Endothelial cell of umbilical vein (primary cell): ENCODE measurements around the gene IL6ST. TPM values are rescaled to one million over a fixed set of nuclear protein-coding genes. Genes with fewer than 3 reads are reported as not detected.

ENCODE experiments used
- BruUV-seq: library from RNA; stranded (reverse); fragments of 400-500 nt; replicated peaks from 2 replicates; lab custom pipeline; 2021; lab: Mats Ljungman, UMichigan
- CTCF ChIA-PET: fragments of 300-600, 350-600 bp; sonication (Branson Sonifier 250); formaldehyde crosslinking; loops from one replicate; lab custom pipeline; 2021; ENCODE audit warnings: antibody characterized with exemption, inconsistent platforms; lab: Charles Lee
- POLR2A ChIA-PET: fragments of 300-600, 350-600 bp; sonication (Branson Sonifier 250); formaldehyde crosslinking; loops from one replicate; lab custom pipeline; 2021; ENCODE audit warnings: antibody characterized with exemption, inconsistent platforms; lab: Charles Lee
- DNase-seq: peaks from one replicate; pipeline ENCODE4 v3.0.0-alpha.2; 2011; ENCODE audit warnings: low read depth, low spot score
- FAIRE-seq: peaks from 2 replicates; lab custom pipeline; 2011; peaks lifted over from hg19 to GRCh38; lab: Jason Lieb, UNC
- H2AFZ ChIP-seq: 2 replicates; pipeline ENCODE4 v1.6.0; 2012; ENCODE audit warnings: low read depth, low read length, control low read depth, inconsistent platforms
- H3K27ac ChIP-seq: 2 replicates; pipeline ENCODE4 v1.5.1; 2011; ENCODE audit warnings: low read depth, mild to moderate bottlenecking, control low read depth, low read length, moderate library complexity; ENCODE audit not compliant: insufficient read depth
- H3K27me3 ChIP-seq, 2 experiments: 2 replicates each; pipeline versions ENCODE4 v1.6.0 to v1.6.1; 2011; ENCODE audit warnings: low read length in 2 of 2, mixed read lengths in 1 of 2; ENCODE audit not compliant: control insufficient read depth in 2 of 2, insufficient read depth in 2 of 2
- H3K36me3 ChIP-seq, 2 experiments: 2 replicates in 1 of 2; 3 replicates in 1 of 2; pipeline ENCODE4 v1.5.1; 2011; ENCODE audit warnings: low read length in 2 of 2, mild to moderate bottlenecking in 1 of 2, moderate library complexity in 1 of 2; ENCODE audit not compliant: control insufficient read depth in 2 of 2, insufficient read depth in 2 of 2; ENCODE audit errors: extremely low read depth in 1 of 2
- H3K4me1 ChIP-seq: 3 replicates; pipeline ENCODE4 v1.5.1; 2011; ENCODE audit warnings: mild to moderate bottlenecking, low read length; ENCODE audit not compliant: control insufficient read depth, insufficient read depth; ENCODE audit errors: extremely low read depth
- H3K4me2 ChIP-seq: 2 replicates; pipeline ENCODE4 v1.6.1; 2011; ENCODE audit warnings: low read length, control low read depth, mixed read lengths; ENCODE audit not compliant: insufficient read depth
- H3K4me3 ChIP-seq, 3 experiments: fragments of 200-600 bp in 1 of 3; sonication (generic), shearing (Covaris generic) in 1 of 3; replicated peaks in 1 of 3; 2 replicates each; pipeline ENCODE4 v1.5.1; 2011 to 2016; ENCODE audit warnings: control low read depth in 3 of 3, low read length in 3 of 3, mild to moderate bottlenecking in 2 of 3, inconsistent platforms in 1 of 3, low read depth in 1 of 3, moderate library complexity in 1 of 3; ENCODE audit not compliant: insufficient read depth in 1 of 3
- H3K79me2 ChIP-seq: 2 replicates; pipeline ENCODE4 v1.6.0; 2012; ENCODE audit warnings: low read length, inconsistent platforms; ENCODE audit not compliant: control insufficient read depth, insufficient read depth
- H3K9ac ChIP-seq: replicated peaks from 2 replicates; pipeline ENCODE3; 2011; ENCODE audit warnings: low read length, control low read depth; ENCODE audit not compliant: insufficient read depth; ENCODE audit errors: extremely low read depth
- H3K9me1 ChIP-seq: replicated peaks from 3 replicates; pipeline ENCODE4 v1.6.0; 2011; ENCODE audit warnings: mild to moderate bottlenecking, low read length; ENCODE audit not compliant: control insufficient read depth, insufficient read depth; ENCODE audit errors: extremely low read depth
- H3K9me3 ChIP-seq: replicated peaks from 2 replicates; pipeline ENCODE4 v1.5.1; 2012; ENCODE audit warnings: low read length, inconsistent platforms; ENCODE audit not compliant: control insufficient read depth, insufficient read depth
- H4K20me1 ChIP-seq: replicated peaks from 2 replicates; pipeline ENCODE3; 2011; ENCODE audit warnings: mild to moderate bottlenecking, low read length; ENCODE audit not compliant: control insufficient read depth, insufficient read depth; ENCODE audit errors: extremely low read depth
- EZH2 ChIP-seq: IDR thresholded peaks from 2 replicates; pipeline ENCODE4 v1.6.1; 2012; ENCODE audit warnings: borderline replicate concordance, low read depth, mild to moderate bottlenecking, moderate library complexity, low read length, inconsistent platforms; ENCODE audit not compliant: severe bottlenecking
- FOS ChIP-seq: IDR thresholded peaks from 2 replicates; pipeline ENCODE4 v1.6.1; 2011; ENCODE audit warnings: mild to moderate bottlenecking, low read length, moderate library complexity, borderline replicate concordance; ENCODE audit not compliant: insufficient read depth
- GATA2 ChIP-seq: IDR thresholded peaks from 2 replicates; pipeline ENCODE4 v1.7.0; 2011; ENCODE audit warnings: low read depth, mild to moderate bottlenecking, moderate library complexity, mixed read lengths, low read length; ENCODE audit not compliant: insufficient read length, insufficient read depth
- JUN ChIP-seq: IDR thresholded peaks from 2 replicates; pipeline ENCODE4 v1.6.1; 2011; ENCODE audit warnings: borderline replicate concordance, low read depth; ENCODE audit not compliant: insufficient read length, insufficient read depth
- MYC ChIP-seq: IDR thresholded peaks from one replicate; pipeline ENCODE4 v1.6.1; 2011; ENCODE audit warnings: mild to moderate bottlenecking, low read depth, low read length
- POLR2A ChIP-seq: IDR thresholded peaks from 2 replicates; pipeline ENCODE4 v1.6.1; 2012; ENCODE audit warnings: low read depth, mild to moderate bottlenecking, control low read depth, low read length
- POLR2AphosphoS5 ChIP-seq: IDR thresholded peaks from 2 replicates; pipeline ENCODE4 v1.6.1; 2012; ENCODE audit warnings: low read depth, mild to moderate bottlenecking, control low read depth, low read length, moderate library complexity; ENCODE audit not compliant: insufficient read depth
- dilution Hi-C: fragments of 300-500 bp; cut with MboI; formaldehyde crosslinking; loops from one replicate; pipeline ENCODE4 v1.15.0; 2019; ENCODE audit warnings: low sequenced_read_pairs; ENCODE audit not compliant: extremely low pct_ligation_motif_present
- intact Hi-C: fragments of 100-400 bp; cut with micrococcal nuclease; formaldehyde crosslinking; loops from one replicate; pipeline ENCODE4 v1.10.0; 2022
- polyA plus RNA-seq, 4 experiments: library from polyadenylated mRNA; depleted of rRNA in 3 of 4; stranded (reverse) in 3 of 4; unstranded in 1 of 4; fragments of >200 nt; gene quantifications; 2 replicates each; pipeline versions ENCODE4 v1.2.1 to v1.2.3, GENCODE V29; 2011 to 2012; ENCODE audit warnings: missing spikeins in 1 of 4
- total RNA-seq: library from RNA; stranded (reverse); gene quantifications from 2 replicates; pipeline ENCODE4 v1.2.3, GENCODE V29; 2021
- TF ChIP-seq, protein P1 (sequence below): IDR thresholded peaks from 2 replicates; pipeline ENCODE4 v1.6.1; 2011; ENCODE audit not compliant: insufficient read depth, insufficient read length
- TF ChIP-seq, protein P2 (sequence below), 2 donors: IDR thresholded peaks; 1 replicate in 1 of 2; 2 replicates in 1 of 2; pipeline ENCODE4 v1.5.1; 2011; ENCODE audit warnings: low read length in 2 of 2, mild to moderate bottlenecking in 2 of 2, moderate library complexity in 2 of 2, control low read depth in 1 of 2, inconsistent platforms in 1 of 2, low read depth in 1 of 2; ENCODE audit not compliant: insufficient read depth in 1 of 2; ENCODE audit errors: extremely low read depth in 1 of 2

Gene IL6ST
- total and polyA plus RNA-seq, 2 donors (not counting 3 experiments of a cell fraction or from before 2014, with no cell fraction given): 135 to 345 TPM

DNA sequence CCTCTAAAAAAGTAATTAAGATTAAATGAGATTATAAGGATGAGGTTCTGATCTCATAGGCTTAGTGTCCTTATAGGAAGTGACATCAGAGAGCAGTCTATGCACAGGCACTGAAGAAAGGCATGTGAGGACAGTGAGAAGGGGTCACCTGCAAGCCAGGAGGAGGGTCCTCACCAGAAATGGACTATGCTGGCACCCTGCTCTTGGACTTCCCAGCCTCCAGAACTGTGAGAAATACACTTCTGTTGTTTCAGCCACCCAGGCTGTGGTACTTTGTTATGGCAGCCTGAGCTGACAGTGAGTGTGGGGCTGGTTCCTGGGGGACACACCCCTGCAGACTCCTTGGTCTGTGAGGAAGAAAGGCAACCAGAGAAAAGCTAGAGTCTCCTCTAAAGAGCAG is 34.7 kb upstream of the IL6ST start:
- CTCF ChIA-PET: no interaction called here
- no peak for FAIRE-seq
- Histone ChIP-seq H4K20me1 (no peaks in the 10 kb centered on the region), H3K9ac (no peak overlapping the region), H3K4me2 (no peak overlapping the region), H3K36me3 (no peaks in the 10 kb centered on the region), H3K9me3 (no peaks in the 10 kb centered on the region), H3K4me1 (no peaks in the 10 kb centered on the region), H3K4me3 (no peak overlapping the region), H3K27ac (no peak overlapping the region), H2AFZ (no peak overlapping the region), H3K79me2 (no peaks in the 10 kb centered on the region), H3K9me1 (no peaks in the 10 kb centered on the region), H3K27me3 (no peaks in the 10 kb centered on the region)
- BruUV-seq: no TSS peak
- dilution Hi-C loops: no loop called here
- no peak for DNase-seq
- TF ChIP-seq EZH2 (no peak), FOS (no peak), MYC (no peak), JUN (no peak), POLR2AphosphoS5 (no peak), POLR2A (no peak), GATA2 (no peak)
- TF ChIP-seq, protein P1, sequence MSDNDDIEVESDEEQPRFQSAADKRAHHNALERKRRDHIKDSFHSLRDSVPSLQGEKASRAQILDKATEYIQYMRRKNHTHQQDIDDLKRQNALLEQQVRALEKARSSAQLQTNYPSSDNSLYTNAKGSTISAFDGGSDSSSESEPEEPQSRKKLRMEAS: no peak
- TF ChIP-seq, protein P2, sequence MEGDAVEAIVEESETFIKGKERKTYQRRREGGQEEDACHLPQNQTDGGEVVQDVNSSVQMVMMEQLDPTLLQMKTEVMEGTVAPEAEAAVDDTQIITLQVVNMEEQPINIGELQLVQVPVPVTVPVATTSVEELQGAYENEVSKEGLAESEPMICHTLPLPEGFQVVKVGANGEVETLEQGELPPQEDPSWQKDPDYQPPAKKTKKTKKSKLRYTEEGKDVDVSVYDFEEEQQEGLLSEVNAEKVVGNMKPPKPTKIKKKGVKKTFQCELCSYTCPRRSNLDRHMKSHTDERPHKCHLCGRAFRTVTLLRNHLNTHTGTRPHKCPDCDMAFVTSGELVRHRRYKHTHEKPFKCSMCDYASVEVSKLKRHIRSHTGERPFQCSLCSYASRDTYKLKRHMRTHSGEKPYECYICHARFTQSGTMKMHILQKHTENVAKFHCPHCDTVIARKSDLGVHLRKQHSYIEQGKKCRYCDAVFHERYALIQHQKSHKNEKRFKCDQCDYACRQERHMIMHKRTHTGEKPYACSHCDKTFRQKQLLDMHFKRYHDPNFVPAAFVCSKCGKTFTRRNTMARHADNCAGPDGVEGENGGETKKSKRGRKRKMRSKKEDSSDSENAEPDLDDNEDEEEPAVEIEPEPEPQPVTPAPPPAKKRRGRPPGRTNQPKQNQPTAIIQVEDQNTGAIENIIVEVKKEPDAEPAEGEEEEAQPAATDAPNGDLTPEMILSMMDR (IDR thresholded peaks at IDR 0.05; ENCODE audit: extremely low read depth in 1 of 2, insufficient read depth in 1 of 2, low read depth in 1 of 2, low read length in 2 of 2): no peak
- intact Hi-C loops: no loop called here
- POLR2A ChIA-PET: no interaction called here
